ENCODE measurements around the gene POLG2.
"Not testable (repeated sequence)": the region's sequence is repeated elsewhere in the genome, so short reads cannot be mapped to it uniquely, and the experiment has no call there.

POLG2 gene

DNA sequence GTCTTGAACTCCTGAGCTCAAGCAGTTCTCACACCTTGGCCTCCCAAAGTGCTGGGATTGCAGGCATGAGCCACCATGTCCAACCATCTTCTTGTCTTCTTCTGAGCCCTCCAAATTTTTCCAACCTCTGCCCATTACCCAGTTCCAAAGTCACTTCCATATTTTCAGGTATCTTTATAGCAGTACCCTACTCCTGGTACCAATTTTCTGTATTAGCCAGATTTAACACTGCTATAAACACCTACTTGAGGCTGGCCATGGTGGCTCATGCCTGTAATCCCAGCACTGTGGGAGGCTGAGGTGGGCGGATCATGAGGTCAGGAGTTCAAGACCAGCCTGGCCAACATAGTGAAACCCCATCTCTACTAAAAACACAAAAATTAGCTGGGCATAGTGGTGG lies 57.3 kb downstream of the POLG2 start:
- not testable (repeated sequence) for DNase-seq

DNA sequence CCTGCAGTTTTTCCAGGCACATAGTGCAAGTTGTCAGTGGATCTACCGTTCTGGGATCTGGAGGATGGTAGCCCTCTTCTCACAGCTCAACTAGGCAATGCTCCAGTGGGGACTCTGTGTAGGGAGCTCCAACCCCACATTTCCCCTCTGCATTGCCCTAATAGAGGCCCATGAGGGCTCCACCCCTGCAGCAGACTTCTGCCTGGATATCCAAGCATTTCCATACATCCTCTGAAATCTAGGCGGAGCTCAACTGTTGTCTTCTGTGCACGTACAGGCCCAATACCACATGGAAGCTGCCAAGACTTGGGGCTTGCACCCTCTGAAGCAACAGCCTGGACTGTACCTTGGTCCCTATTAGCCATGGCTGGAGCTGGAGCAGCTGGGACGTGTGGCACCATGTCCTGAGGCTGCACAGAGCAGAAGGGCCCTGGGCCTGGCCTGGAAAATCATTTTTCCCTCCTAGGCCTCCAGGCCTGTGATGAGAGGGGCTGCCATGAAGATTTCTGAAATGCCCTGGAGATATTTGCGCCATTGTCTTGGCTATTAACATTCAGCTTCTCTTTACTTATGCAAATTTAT lies 58.8 kb downstream of the POLG2 start:
- no peak for DNase-seq

DNA sequence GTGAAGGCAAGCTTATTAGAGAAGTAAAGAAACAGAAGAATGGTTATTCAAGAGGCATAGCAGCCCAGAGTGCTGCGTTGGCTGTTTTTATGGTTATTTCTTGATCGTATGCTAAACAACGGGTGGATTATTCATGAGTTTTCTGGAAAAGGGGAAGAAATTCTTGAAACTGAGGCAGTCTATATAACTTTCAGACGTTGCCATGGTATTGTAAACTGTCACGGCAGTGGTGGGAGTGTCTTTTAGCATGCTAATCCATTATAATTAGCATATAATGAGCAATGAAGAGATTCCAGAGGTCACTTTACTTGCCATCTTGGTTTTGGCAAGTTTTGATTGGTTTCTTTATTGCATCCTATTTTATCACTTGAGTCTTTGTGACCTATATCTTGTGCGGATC lies 65.3 kb downstream of the POLG2 start:
- no peak for DNase-seq

DNA sequence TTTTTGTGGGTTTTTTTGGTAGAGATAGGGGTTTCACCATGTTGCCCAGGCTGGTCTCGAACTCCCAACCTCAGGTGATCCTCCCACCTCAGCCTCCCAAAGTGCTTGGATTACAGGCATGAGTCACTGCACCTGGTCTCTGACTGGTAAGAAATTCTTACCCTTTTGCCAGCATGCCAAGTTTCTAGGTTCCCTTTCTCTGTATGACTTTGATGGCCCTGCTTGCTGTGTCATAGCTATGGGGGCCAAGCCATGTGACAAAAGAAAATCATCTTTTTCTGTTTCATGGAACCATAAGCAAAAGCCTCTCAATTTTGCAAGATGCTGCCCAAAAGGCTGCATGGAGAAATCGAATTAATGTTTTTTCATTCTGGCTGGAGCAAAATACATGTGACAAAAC lies 66.8 kb downstream of the POLG2 start:
- DNase-seq: not testable (repeated sequence)

DNA sequence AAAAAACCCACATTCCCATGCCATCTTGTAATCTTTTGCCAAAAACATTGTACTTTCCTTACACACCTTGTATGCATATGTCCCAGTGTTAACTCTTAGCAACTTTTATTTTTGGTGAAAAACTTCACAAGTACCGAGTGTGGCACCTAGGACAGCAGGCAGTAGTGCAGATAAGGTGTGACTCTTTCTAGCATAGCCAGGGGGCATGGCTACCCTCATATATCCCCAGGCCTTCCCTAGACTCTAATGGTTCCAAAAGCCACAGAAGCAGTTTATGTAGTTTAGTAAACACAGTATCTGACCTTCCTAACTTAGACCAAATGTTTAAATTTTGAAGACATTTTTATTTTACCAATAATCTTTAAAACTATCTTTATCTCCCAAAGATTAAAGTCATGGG lies 68.4 kb downstream of the POLG2 start:
- DNase-seq: no peak

Data from fibroblast of skin of abdomen (primary cell).